HG02642 (cell line): ENCODE measurements around the gene FBXL13.
"Not testable (repeated sequence)": the region's sequence is repeated elsewhere in the genome, so short reads cannot be mapped to it uniquely, and the experiment has no call there.

Experiments used
- ATAC-seq: cut with Tn5 transposase; IDR thresholded peaks from one replicate; pipeline ENCODE4 v1.9.1; 2021; ENCODE audit warnings: mild to moderate bottlenecking; ENCODE audit not compliant: unreplicated experiment, poor library complexity

FBXL13 gene

DNA sequence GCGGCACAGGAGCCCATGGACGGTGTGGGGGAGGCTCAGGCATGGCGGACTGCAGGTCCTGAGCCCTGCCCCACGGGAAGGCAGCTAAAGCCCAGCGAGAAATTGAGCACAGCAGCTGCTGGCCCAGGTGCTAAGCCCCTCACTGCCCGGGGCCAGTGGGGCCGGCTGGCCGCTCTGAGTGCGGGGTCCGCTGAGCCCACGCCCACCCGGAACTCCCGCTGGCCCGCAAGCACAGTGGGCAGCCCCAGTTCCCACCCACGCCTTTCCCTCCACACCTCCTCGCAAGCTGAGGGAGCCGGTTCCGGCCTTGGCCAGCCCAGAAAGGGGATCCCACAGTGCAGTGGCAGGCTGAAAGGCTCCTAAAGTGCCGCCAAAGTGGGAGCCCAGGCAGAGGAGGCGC lies 40.3 kb downstream of the FBXL13 start:
- not testable (repeated sequence) for ATAC-seq

- ATAC-seq, result no peak
Observed at GRCh38 chr7:103031781-103032180, 42.8 kb downstream of the FBXL13 start.

- no peak for ATAC-seq
Observed at GRCh38 chr7:103031024-103031423, 43.6 kb downstream of the FBXL13 start.

DNA sequence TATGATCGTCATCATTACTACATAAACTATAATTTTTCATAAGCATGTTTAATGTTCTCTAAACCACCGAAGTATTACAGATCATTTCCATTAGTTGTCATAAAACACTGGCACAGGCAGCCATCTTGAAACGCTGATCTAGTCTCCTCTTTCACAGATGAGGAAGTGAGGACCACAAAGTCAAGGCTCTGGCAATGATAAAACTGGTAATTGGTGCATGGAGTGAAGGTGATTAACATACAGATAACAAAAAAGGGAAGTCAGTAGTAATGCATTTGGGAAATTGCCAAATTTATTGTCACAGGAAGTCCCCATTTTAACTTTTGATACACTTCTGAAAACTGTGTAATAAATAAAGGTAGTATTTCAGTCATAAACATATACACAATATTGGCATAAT lies 49.3 kb downstream of the FBXL13 start:
- no peak for ATAC-seq

DNA sequence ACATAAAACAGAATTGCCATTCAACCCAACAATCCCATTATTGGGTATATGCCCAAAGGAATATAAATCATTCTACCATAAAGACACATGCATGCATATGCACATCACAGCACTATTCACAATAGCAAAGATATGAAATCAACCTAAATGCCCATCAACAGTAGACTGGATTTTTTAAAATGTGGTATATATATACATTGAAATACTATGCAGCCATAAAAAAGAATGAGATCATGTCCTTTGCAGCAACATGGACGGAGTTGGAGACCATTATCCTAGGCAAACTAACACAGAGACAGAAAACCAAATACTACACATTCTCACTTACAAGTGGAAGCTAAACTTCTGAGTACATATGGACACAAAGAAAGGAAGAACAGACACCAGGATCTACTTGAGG lies 51.0 kb downstream of the FBXL13 start:
- not testable (repeated sequence) for ATAC-seq

DNA sequence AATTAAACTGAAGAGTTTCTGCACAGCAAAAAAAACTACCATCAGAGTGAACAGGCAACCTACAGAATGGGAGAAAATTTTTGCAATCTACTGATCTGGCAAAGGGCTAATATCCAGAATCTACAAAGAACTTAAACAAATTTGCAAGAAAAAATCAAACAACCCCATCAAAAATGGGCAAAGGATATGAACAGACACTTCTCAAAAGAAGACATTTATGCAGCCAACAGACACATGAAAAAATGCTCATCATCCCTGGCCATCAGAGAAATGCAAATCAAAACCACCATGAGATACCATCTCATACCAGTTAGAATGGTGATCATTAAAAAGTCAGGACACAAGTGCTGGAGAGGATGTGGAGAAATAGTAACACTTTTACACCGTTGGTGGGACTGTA lies 53.1 kb downstream of the FBXL13 start:
- ATAC-seq, result not testable (repeated sequence)

DNA sequence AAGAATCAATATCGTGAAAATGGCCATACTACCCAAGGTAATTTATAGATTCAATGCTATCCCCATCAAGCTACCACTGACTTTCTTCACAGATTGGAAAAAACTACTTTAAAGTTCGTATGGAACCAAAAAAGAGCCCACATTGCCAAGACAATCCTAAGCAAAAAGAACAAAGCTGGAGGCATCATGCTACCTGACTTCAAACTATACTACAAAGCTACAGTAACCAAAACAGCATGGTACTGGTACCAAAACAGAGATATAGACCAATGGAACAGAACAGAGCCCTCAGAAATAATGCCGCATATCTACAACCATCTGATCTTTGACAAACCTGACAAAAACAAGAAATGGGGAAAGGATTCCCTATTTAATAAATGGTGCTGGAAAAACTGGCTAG lies 53.7 kb downstream of the FBXL13 start:
- not testable (repeated sequence) for ATAC-seq

GRCh38 chr7:103018295-103018694 lies 56.3 kb downstream of the FBXL13 start:
- not testable (repeated sequence) for ATAC-seq

DNA sequence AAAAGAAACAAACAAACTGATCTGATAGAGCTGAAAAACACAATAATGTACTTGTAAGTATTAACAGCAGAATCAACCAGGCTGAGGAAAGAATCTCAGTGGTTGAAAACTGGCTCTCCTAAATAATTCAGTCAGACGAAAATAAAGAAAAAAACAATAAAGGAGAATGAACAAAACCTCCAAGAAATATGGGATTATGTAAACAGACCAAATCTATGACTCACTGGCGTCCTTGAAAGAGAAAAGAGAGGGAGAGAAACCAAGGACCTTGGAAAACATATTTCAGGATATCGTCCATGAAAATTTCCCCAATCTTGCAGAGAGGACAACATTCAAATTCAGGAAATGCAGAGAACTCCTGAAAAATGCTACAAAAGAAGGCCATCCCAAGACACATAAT lies 62.9 kb downstream of the FBXL13 start:
- no peak for ATAC-seq

DNA sequence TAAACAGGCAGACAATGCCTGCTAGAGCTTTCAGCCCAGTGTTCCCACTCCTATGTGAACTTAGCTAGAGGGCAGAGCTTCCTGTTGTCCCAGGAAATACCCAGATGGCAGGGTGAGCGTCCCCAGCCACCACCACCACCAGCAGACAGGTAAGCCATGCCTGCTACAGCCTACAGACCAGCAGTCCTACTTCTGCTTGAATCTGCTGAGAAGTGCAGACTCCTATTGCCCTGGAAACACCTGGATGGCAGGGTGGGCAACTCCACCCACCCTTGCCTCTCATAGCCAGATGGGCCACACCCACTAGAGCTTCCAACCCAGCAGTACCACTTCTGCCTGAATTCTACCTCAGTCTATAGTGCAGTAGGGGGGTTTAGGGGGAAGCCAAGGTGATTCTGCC lies 64.4 kb downstream of the FBXL13 start:
- no peak for ATAC-seq

DNA sequence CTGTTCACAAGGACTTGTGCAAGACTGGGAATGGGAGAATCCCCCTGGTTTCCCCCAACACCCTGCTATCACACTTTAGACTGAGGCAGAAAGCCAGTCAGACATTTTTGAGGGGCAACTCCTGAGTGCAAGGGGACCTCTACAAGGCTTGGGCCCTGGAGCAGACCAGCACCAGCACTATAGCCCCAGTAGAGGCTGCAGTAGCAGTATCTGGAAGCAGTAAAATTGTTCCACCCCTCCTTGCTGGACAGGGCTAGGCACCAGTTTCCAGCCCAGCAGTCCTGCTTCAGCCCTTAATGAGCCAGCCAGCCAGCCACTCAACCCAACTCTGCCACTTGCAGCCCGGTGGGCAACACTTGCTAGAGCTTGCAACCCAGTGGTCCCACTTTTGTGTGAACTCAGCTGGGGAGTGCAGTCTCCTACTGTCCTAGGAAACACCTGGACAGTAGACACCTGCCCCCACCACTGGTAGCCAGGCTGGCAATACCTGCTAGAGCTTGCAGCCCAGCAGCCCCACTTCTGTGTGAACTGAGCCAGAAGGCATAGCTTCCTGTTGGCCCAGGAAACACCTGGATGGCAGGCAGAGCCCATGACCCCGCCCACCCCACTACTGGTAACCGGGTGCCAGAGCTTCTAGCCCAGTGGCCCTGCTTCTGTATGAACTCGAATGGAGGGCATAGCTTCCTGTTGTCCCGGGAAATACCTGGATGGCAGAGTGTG lies 65.0 kb downstream of the FBXL13 start:
- ATAC-seq, result no peak

- ATAC-seq, result no peak
Observed at GRCh38 chr7:103003004-103003403, 71.6 kb downstream of the FBXL13 start.

DNA sequence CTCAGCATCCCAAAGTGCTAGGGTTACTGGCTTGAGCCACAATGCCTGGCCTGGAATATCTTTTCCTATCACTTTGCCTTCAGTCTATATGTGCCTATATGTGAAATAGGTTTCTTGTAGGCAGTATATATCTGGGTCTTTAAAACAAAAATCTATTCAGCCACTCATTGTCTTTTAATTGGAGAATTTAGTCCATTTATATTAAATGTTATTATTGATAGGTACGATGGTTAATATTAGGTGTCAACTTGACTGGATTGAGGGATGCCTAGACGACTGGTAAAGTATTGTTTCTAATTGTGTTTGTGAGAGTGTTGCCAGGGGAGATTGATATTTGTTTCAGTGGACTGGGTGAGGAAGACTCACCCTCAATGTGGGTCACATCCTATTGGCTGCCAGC lies 73.4 kb downstream of the FBXL13 start:
- ATAC-seq, result no peak

DNA sequence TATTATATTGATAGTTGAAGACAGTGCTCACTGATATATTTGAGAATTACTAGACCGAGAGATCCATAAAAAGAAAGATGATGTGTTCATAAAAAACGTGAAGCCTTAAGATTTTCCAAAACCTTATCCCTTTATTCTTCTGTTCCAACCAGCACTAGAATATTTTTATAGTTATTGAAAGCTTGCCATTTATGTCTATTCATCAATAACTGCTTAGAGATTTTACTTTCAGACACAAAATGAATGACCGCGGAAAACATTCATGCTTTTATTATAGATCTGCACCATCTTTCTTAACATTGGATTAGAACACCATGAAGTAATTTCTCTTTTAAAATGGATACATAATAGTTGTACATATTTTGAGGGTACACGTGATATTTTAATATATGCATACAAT lies 77.6 kb downstream of the FBXL13 start:
- no peak for ATAC-seq

DNA sequence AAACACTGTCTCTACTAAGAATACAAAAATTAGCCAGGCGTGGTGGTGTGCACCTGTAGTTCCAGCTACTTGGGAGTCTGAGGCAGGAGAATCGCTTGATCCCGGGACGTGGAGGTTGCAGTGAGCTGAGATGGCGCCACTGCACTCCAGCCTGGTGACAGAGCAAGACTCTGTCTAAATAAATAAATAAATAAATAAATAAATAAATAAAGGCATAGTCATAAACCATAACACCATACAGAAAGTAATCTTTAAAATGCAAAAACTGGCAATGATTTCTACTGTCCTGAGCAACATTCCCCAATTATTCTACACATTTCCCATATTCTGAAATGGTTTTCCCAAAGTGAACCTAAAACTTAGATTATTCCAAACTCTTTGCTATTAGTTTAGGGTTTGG lies 79.0 kb downstream of the FBXL13 start:
- ATAC-seq, result not testable (repeated sequence)

- ATAC-seq, result no peak
Observed at GRCh38 chr7:102994567-102994966, 80.0 kb downstream of the FBXL13 start.

DNA sequence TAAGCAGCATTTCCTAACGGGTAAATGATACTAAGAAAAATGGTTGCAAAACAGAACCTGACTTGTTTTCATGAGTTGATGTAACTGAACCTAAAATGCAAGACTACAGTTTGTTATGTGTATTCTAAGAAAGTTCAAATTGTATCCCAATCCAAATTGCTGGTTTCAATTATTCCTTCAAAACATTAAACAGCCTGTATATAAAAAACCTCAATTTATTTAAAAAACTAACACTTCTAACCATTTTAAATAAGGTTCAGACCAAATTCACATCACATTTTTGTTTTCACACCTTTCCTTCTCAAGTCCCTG lies 80.9 kb downstream of the FBXL13 start:
- ATAC-seq, result no peak

DNA sequence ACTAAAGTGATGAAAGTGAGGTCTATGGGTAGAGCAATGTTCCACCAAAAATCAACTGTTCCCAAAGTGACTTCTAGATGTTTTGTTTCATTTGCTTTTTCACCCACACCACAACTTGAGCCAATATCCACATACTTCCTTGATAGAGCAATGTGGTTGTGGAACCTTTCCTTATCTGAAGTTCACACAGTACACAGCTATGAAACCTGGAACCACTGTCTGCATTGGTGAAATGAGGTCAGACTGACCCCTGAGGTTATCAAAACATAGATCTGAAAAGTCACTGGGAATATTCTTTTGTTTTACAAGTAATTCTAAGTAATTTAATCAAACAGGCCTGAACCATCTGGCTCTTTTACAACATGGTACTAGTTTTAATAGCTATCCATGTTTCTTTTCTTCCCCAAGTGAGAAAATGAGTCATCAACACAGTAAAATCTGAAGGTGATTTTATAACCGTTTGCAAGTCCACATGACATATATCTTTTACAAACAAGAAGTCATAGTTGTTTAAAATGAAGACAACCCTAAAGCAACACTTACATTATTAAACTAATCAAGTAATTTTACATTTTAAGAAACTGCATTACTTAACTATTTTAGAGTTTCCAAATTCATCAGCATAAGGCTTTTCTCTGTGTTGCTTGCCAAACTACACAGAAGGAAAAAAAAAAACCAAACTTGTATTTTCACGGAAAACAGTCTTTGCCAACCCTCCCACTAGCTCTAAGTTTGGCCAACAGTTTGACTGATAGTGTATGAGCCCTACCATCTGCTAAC lies 81.5 kb downstream of the FBXL13 start:
- ATAC-seq, result no peak

- no peak for ATAC-seq
Observed at GRCh38 chr7:102992509-102992937, 82.1 kb downstream of the FBXL13 start.

DNA sequence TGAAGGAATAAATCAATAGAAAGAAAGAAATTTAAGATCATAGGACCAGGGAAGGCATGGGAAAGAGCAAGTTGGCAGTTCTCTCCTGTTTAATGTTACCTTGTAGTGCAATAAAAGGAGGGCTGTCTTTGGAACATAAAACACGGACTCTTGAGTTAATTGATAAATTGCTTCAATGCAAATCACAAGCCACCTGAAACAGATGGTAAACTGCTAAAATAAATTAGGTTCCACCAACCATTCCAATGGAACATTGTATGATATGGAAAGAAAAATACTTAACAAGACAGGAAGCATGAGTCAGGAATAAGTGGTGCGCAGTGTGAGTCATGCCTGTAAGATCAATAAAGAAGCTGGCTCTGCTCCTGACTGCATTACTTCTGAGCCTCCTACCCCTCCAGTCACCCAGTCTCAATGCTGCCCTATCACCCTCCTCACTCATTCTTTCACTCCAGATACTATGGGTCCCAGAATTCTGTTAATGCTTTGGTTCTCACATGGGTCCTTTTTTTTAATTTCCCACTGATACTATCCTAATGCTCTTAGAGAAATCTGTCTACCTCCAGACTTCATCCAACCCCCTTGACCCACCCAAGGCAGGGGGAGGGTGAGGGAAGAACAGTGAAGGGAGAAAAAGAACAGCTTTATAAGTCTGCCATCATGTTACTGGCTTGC lies 82.9 kb downstream of the FBXL13 start:
- no peak for ATAC-seq

- no peak for ATAC-seq
Observed at GRCh38 chr7:102991077-102991539, 83.5 kb downstream of the FBXL13 start.
